Erythroblast (primary cell): ENCODE data around the gene SSBP3.

Experiments used
- GATA1 ChIP-seq: IDR thresholded peaks from 2 replicates; pipeline ENCODE4 v1.6.1; 2011; ENCODE audit warnings: low read depth, mild to moderate bottlenecking, control low read depth, low read length, moderate library complexity
- POLR2A ChIP-seq: IDR thresholded peaks from 2 replicates; pipeline ENCODE4 v1.6.1; 2011; ENCODE audit warnings: mild to moderate bottlenecking, low read length

- TF ChIP-seq POLR2A (no peak), GATA1 (no peak)
Observed at GRCh38 chr1:54413295-54413694, 7.1 kb upstream of the SSBP3 start.
